ENCODE results near the gene NUCB1.
"Not testable (repeated sequence)": the region's sequence is repeated elsewhere in the genome, so short reads cannot be mapped to it uniquely, and the experiment has no call there.

Gene NUCB1

DNA sequence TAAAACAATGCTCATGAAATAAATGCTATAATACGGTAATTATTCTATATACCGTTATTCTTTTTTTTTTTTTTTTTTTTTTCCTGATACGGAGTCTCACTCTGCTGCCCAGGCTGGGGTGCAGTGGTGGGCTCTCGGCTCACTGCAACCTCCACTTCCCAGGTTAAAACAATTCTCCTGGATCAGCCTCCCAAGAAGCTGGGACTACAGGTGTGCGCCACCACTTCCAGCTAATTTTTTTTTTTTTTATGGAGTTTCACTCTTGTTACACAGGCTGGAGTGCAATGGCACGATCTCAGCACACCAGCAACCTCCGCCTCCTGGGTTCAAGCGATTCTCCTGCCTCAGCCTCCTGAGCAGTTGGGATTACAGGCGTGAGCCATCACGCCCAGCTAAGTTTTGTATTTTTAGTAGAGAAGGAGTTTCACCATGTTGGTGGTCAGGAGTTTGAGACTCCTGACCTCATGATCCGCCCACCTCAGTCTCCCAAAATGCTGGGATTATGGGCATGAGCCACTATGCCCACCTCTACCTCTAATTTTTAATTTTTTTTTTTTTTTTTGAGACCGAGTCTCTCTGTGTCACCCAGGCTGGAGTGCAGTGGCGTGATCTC is 21.0 kb upstream of the NUCB1 start:
- TF ChIP-seq, protein P1, sequence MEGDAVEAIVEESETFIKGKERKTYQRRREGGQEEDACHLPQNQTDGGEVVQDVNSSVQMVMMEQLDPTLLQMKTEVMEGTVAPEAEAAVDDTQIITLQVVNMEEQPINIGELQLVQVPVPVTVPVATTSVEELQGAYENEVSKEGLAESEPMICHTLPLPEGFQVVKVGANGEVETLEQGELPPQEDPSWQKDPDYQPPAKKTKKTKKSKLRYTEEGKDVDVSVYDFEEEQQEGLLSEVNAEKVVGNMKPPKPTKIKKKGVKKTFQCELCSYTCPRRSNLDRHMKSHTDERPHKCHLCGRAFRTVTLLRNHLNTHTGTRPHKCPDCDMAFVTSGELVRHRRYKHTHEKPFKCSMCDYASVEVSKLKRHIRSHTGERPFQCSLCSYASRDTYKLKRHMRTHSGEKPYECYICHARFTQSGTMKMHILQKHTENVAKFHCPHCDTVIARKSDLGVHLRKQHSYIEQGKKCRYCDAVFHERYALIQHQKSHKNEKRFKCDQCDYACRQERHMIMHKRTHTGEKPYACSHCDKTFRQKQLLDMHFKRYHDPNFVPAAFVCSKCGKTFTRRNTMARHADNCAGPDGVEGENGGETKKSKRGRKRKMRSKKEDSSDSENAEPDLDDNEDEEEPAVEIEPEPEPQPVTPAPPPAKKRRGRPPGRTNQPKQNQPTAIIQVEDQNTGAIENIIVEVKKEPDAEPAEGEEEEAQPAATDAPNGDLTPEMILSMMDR (conservative IDR thresholded peaks at IDR 0.05; ENCODE audit: low read depth) = no peak
- ChIA-PET CTCF (interaction anchor here (0.7 kb wide), 1 partner anchor 208 kb away, joined by 3 read pairs; no protein-coding TSS in a partner anchor), POLR2A (ENCODE audit: low non-redundant PET) (interaction anchor here (0.6 to 0.7 kb wide), 2 partner anchors 11 to 85 kb away, joined by 3 to 4 read pairs; partner anchors contain the start of gene PLEKHA4)
- peak overlapping the region; percentile 6; the same call in 1 of the 2 replicates for H3K27ac ChIP-seq
- DNase-seq (ENCODE audit: low spot score) = no peak

DNA sequence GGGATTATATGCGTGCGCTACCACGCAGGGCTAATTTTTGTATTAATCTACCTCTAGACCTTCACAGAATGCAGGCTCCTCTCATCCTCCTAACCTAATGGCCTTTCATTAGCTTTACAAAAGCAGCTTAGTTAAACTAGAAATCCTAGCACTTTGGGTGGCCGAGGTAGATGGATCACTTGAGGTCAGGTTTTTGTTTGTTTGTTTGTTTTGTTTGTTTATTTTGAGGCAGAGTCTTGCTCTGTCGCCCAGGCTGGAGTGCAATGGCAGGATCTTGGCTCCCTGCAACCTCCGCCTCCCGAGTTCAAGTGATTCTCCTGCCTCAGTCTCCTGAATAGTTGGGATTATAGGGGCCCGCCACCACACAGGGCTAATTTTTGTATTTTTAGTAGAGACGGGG is 20.4 kb upstream of the NUCB1 start:
- POLR2A ChIA-PET (ENCODE audit: low non-redundant PET) = not testable (repeated sequence)
- H3K27ac ChIP-seq = peak overlapping the region; percentile 6; the same call in 1 of the 2 replicates
- CTCF ChIA-PET = interaction anchor here (0.7 kb wide), 1 partner anchor 208 kb away, joined by 3 read pairs; no protein-coding TSS in a partner anchor

DNA sequence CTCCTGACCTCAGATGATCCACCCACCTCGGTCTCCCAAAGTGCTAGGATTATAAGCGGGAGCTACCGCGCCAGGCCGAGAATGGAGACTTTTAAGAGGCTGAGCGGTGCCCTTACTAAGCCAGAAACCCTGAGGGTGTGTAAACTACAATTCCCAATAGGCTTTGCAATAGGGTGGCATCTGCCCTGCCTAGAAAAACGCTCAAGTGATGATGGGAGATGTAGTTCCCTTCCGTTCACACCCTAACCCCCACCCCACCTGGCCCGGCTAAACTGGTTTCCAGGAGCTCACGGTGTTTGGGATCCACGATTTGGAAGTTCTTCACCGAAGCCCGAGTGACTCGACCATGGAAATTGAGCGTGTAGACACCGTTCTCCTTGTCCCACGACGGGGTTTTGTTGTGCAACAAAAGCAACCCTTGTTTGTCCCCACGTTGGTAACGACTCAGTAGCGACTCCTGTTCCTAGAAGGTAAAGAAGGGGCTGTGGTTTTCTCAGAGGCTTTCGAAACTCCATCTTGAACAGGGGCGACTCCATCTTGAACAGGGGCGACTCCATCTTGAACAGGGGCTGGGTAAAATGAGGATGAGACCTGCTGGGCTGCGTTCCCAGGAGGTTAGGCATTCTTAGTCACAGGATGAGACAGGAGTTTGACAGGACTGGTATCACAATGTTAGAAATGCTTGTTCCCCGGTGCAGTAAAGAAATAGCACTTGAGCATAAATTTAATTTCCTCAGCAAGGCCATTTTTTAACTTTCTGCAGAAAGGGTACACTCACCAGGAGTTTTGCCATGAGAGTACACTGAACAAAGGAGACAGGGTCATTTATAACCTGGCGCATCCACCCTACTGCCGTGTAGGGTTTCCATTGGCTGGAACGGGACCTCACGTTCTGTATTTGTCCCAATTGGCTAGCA is 18.1 kb upstream of the NUCB1 start:
- no peak overlapping the region for H3K27ac ChIP-seq
- ChIA-PET CTCF (no interaction called here), POLR2A (ENCODE audit: low non-redundant PET) (interaction anchor here (0.7 kb wide), 1 partner anchor 105 kb away, joined by 6 read pairs; no protein-coding TSS in a partner anchor)
- DNase-seq (ENCODE audit: low spot score) = no peak
- TF ChIP-seq, protein P1 (conservative IDR thresholded peaks at IDR 0.05; ENCODE audit: low read depth) = no peak

More for the DNA sequence above, 20.4 kb upstream of the NUCB1 start:
- DNase-seq (ENCODE audit: low spot score) = not testable (repeated sequence)

DNA sequence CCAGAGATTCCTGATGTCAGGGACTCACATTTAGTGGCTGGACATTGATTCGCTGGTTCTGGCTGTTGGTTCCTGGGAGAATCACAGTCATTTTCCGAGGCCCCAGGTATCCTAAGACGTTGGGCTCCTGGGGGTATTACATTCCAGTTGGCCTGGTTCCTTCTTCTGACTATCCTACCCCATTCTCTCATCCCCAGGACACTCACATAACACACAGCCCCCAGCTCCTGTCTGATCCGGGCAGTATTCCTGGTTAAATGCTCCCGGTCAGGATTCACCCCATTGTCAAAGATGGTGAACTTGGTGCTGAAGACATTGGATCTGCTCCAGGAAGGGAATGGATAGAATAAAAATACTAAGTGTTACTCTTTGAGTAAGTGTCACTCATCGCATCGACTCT is 16.4 kb upstream of the NUCB1 start:
- POLR2A ChIA-PET (ENCODE audit: low non-redundant PET) = no interaction called here
- CTCF ChIA-PET = no interaction called here
- TF ChIP-seq, protein P1 (conservative IDR thresholded peaks at IDR 0.05; ENCODE audit: low read depth) = no peak
- no peak for DNase-seq (ENCODE audit: low spot score)
- H3K27ac ChIP-seq = no peak overlapping the region

DNA sequence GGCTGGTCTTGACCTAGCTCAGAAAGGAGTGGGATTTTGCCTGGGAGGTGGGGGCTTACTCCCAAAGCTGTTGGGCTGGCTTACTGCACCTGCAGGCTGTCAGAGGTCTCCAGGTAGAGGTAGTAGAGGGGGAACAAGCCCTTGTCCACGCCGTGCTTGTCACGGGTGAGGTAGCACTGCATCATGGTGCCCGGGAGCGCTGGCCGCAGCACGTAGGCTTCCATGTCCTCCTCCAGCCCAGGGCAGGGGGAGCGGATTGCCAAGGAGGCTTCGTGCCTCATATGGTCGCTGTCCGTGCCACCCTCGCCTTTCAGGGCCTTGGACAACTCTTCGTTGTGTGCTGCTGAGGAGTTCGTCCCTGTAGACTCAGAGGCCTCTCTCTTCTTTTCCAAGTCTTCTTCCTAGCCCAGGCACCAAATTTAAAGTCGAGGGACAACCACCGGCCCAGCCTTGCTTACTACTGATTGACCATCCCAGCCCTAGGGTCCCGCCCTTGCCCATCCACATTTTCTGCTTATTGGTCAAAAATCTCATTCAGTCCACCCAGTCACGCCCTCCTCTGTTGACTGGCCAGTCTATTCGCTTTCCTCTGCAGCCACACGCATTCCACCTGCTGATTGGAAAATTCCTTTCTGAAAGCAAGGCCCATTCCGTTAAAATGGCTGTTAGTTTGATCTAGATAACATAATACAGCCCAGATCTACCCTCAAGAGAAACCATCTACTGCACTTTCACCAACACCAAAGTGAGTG is 12.1 kb upstream of the NUCB1 start:
- TF ChIP-seq, protein P1 (conservative IDR thresholded peaks at IDR 0.05; ENCODE audit: low read depth) = no peak
- ChIA-PET CTCF (no interaction called here), POLR2A (ENCODE audit: low non-redundant PET) (no interaction called here)
- DNase-seq (ENCODE audit: low spot score) = no peak
- no peak overlapping the region for H3K27ac ChIP-seq

DNA sequence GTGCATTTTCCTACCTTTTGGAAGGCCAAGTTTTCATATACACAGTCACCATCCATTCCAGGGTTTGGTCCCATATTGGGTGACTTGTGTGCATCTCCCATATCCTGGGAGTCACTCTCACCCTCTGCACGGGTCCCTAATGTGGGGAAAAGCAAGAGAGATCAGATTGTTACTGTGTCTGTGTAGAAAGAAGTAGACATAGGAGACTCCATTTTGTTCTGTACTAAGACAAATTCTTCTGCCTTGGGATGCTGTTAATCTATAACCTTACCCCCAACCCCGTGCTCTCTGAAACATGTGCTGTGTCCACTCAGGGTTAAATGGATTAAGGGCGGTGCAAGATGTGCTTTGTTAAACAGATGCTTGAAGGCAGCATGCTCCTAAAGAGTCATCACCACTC is 10.6 kb upstream of the NUCB1 start:
- CTCF ChIA-PET; POLR2A ChIA-PET (ENCODE audit: low non-redundant PET); DNase-seq (ENCODE audit: low spot score): not testable (repeated sequence)

DNA sequence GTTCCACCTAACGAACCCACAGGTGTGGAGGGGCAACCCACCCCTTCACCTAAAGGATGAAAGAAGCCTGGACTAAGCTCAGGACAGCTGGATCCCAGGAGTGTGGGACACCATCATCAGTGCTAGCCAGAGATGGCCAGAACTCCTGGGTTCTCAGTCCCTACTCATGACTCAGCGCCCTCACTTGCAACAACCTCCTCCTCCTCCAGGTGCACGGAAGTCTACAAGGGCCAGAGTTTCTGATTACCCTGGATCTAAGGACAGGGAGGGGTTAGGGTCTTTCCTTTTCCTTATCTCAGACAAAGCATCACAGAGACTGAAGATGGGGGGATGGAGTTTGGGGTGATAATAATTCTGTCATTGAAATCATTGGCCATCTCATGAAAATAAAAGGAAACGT is 9.6 kb upstream of the NUCB1 start:
- POLR2A ChIA-PET (ENCODE audit: low non-redundant PET) = no interaction called here
- TF ChIP-seq, protein P1 (conservative IDR thresholded peaks at IDR 0.05; ENCODE audit: low read depth) = no peak
- CTCF ChIA-PET = interaction anchor here (0.5 to 0.7 kb wide), 2 partner anchors 16 to 106 kb away, joined by 3 to 4 read pairs; no protein-coding TSS in a partner anchor
- DNase-seq (ENCODE audit: low spot score) = no peak
- no peak overlapping the region for H3K27ac ChIP-seq

More for the DNA sequence above, 10.6 kb upstream of the NUCB1 start:
- not testable (repeated sequence) for H3K27ac ChIP-seq

All from RWPE1 (cell line).